GM23338 (cell line): Measurements from ENCODE around the gene ADGRF1. TPM values are rescaled to one million over a fixed set of nuclear protein-coding genes. Genes with fewer than 3 reads are reported as not detected.

Experiments
- ATAC-seq: fragments of 200-7000 bp; cut with Tn5 transposase; 3 replicates; pipeline ENCODE4 v1.9.1; 2020
- DNase-seq: peaks from one replicate; pipeline ENCODE4 v3.0.0-alpha.2; 2015; ENCODE audit warnings: low spot score
- H2AFZ ChIP-seq: fragments of 200-600 bp; sonication (generic); 2 replicates; pipeline ENCODE4 v1.8.0; 2016; ENCODE audit warnings: antibody characterized with exemption, mild to moderate bottlenecking, moderate library complexity
- H3F3A ChIP-seq: fragments of 200-600 bp; sonication (generic); replicated peaks from 2 replicates; pipeline ENCODE4 v1.8.0; 2017; ENCODE audit warnings: antibody characterized with exemption, mixed run types, low read depth
- H3K27ac ChIP-seq: fragments of 200-600 bp; sonication (generic); 2 replicates; pipeline ENCODE4 v1.6.1; 2016; ENCODE audit warnings: low read depth
- H3K27me3 ChIP-seq: fragments of 200-600 bp; sonication (generic); 2 replicates; pipeline ENCODE4 v1.8.0; 2016; ENCODE audit warnings: mild to moderate bottlenecking, mixed run types, moderate library complexity; ENCODE audit not compliant: insufficient read depth
- H3K36me3 ChIP-seq: fragments of 200-600 bp; sonication (generic); 2 replicates; pipeline ENCODE4 v1.8.0; 2016; ENCODE audit warnings: mild to moderate bottlenecking; ENCODE audit not compliant: insufficient read depth
- H3K4me1 ChIP-seq: fragments of 200-600 bp; sonication (generic); 2 replicates; pipeline ENCODE4 v1.8.0; 2016; ENCODE audit warnings: mild to moderate bottlenecking, moderate library complexity; ENCODE audit not compliant: insufficient read depth
- H3K4me2 ChIP-seq: fragments of 200-600 bp; sonication (generic); 2 replicates; pipeline ENCODE4 v1.7.1; 2017; ENCODE audit warnings: mixed run types
- H3K4me3 ChIP-seq: fragments of 200-600 bp; sonication (generic); 2 replicates; pipeline ENCODE4 v1.6.1; 2016; ENCODE audit warnings: mixed run types
- H3K79me2 ChIP-seq: fragments of 200-600 bp; sonication (generic); replicated peaks from 2 replicates; pipeline ENCODE4 v1.8.0; 2017; ENCODE audit warnings: mild to moderate bottlenecking; ENCODE audit not compliant: insufficient read depth
- H3K9me2 ChIP-seq: fragments of 200-600 bp; sonication (generic); 2 replicates; pipeline ENCODE4 v1.8.0; 2017; ENCODE audit not compliant: insufficient read depth
- H4K20me1 ChIP-seq: fragments of 200-600 bp; sonication (generic); replicated peaks from 2 replicates; pipeline ENCODE4 v1.8.0; 2017; ENCODE audit warnings: mild to moderate bottlenecking; ENCODE audit not compliant: insufficient read depth
- H3K27ac Mint-ChIP-seq: 2 replicates; pipeline ENCODE4 v1.8.0; 2020; ENCODE audit warnings: inconsistent platforms, mild to moderate bottlenecking, moderate library complexity, mixed read lengths
- H3K27me3 Mint-ChIP-seq: 3 replicates; pipeline ENCODE4 v1.8.0; 2022; ENCODE audit warnings: low read depth, mild to moderate bottlenecking, moderate library complexity, mixed read lengths, inconsistent platforms; ENCODE audit not compliant: insufficient read depth, poor library complexity
- H3K36me3 Mint-ChIP-seq: 3 replicates; pipeline ENCODE4 v1.8.0; 2021; ENCODE audit warnings: low read depth, mild to moderate bottlenecking, inconsistent platforms, moderate library complexity, mixed read lengths
- H3K4me1 Mint-ChIP-seq: 3 replicates; pipeline ENCODE4 v1.8.0; 2020; ENCODE audit warnings: mild to moderate bottlenecking, inconsistent platforms, mixed read lengths
- H3K4me3 Mint-ChIP-seq: 3 replicates; pipeline ENCODE4 v1.8.0; 2021; ENCODE audit warnings: moderate library complexity, mild to moderate bottlenecking, inconsistent platforms, mixed read lengths
- H3K9me3 Mint-ChIP-seq: 3 replicates; pipeline ENCODE4 v1.8.0; 2020; ENCODE audit warnings: moderate library complexity, mild to moderate bottlenecking, inconsistent platforms, mixed read lengths
- CREB1 ChIP-seq: fragments of 250-450 bp; sonication (Bioruptor Pico); IDR thresholded peaks from 2 replicates; pipeline ENCODE4 v1.5.0; 2020; ENCODE audit warnings: low read depth, mild to moderate bottlenecking, moderate library complexity
- CTCF ChIP-seq, 2 experiments: fragments of 200-600 bp in 1 of 2; sonication (generic) in 1 of 2; conservative IDR thresholded peaks; 2 replicates each; pipeline versions ENCODE4 v1.5.1 to v1.6.1; 2016 to 2017; ENCODE audit warnings: antibody characterized with exemption in 2 of 2, low read depth in 2 of 2, mild to moderate bottlenecking in 2 of 2, moderate library complexity in 1 of 2
- ETS1 ChIP-seq: IDR thresholded peaks from 2 replicates; pipeline ENCODE4 v1.6.1; 2016; ENCODE audit warnings: antibody characterized with exemption
- EZH2 ChIP-seq: fragments of 200-600 bp; sonication (generic); IDR thresholded peaks from one replicate; pipeline ENCODE4 v1.8.0; 2017; ENCODE audit warnings: antibody characterized with exemption, mild to moderate bottlenecking, low read depth; ENCODE audit not compliant: unreplicated experiment
- EZH2phosphoT487 ChIP-seq: fragments of 200-600 bp; sonication (generic); IDR thresholded peaks from one replicate; pipeline ENCODE4 v1.8.1; 2018; ENCODE audit warnings: antibody characterized with exemption; ENCODE audit not compliant: unreplicated experiment
- JUNB ChIP-seq: IDR thresholded peaks from one replicate; pipeline ENCODE4 v1.6.1; 2016; ENCODE audit warnings: antibody characterized with exemption; ENCODE audit not compliant: unreplicated experiment
- NANOG ChIP-seq: IDR thresholded peaks from 2 replicates; pipeline ENCODE4 v1.6.1; 2016; ENCODE audit warnings: antibody characterized with exemption, borderline replicate concordance
- POLR2AphosphoS5 ChIP-seq: IDR thresholded peaks from 2 replicates; pipeline ENCODE4 v1.6.1; 2016; ENCODE audit warnings: antibody characterized with exemption, low read depth
- REST ChIP-seq: IDR thresholded peaks from one replicate; pipeline ENCODE4 v1.6.1; 2018; ENCODE audit warnings: antibody characterized with exemption; ENCODE audit not compliant: unreplicated experiment
- STAT1 ChIP-seq: IDR thresholded peaks from one replicate; pipeline ENCODE4 v1.6.1; 2016; ENCODE audit warnings: antibody characterized with exemption; ENCODE audit not compliant: unreplicated experiment
- ZNF114 ChIP-seq: fragments of 250-450 bp; sonication (Bioruptor Pico); IDR thresholded peaks from 2 replicates; pipeline ENCODE4 v1.5.0; 2020; ENCODE audit warnings: mild to moderate bottlenecking, moderate library complexity
- polyA plus RNA-seq: library from polyadenylated mRNA; unstranded; fragments of >200 nt; fragmentation: Nextera tagmentation; extraction: Ambion mirVana; gene quantifications from 2 replicates; pipeline ENCODE4 v1.2.1, GENCODE V29; 2016
- total RNA-seq: library from RNA; depleted of rRNA; stranded (reverse); fragments of >200 nt; shearing (Covaris generic); gene quantifications from 2 replicates; pipeline ENCODE4 v1.2.3, GENCODE V29; 2014

ADGRF1 gene
- total and polyA plus RNA-seq, 2 experiments from 2014 or later, result not detected

GRCh38 chr6:47043286-47043685 lies 1.2 kb upstream of the ADGRF1 start:
- no peaks in the 10 kb centered on the region for H3K9me2 ChIP-seq
- no peaks in the 10 kb centered on the region for H4K20me1 ChIP-seq
- no peaks in the 10 kb centered on the region for H3K27me3 ChIP-seq
- Mint-ChIP-seq H3K4me3 (no peak overlapping the region), H3K36me3 (no peaks in the 10 kb centered on the region), H3K27ac (no peak overlapping the region), H3K4me1 (peaks cover 21% of the 10 kb centered on the region; the same call in 2 of the 3 replicates), H3K9me3 (no peaks in the 10 kb centered on the region), H3K27me3 (peaks cover 2% of the 10 kb centered on the region)
- no peak overlapping the region for H2AFZ ChIP-seq
- no peak overlapping the region for H3K4me2 ChIP-seq
- no peak for ATAC-seq
- no peak overlapping the region for H3K4me3 ChIP-seq
- H3F3A ChIP-seq, result no peaks in the 10 kb centered on the region
- no peaks in the 10 kb centered on the region for H3K36me3 ChIP-seq
- H3K27ac ChIP-seq, result no peak overlapping the region
- H3K79me2 ChIP-seq, result no peaks in the 10 kb centered on the region
- DNase-seq, result no peak
- TF ChIP-seq ZNF114, result no peak
- no peak for TF ChIP-seq POLR2AphosphoS5
- no peak for TF ChIP-seq EZH2
- TF ChIP-seq JUNB, result no peak
- no peak for TF ChIP-seq CTCF (conservative IDR thresholded peaks at IDR 0.05; ENCODE audit: low read depth in 2 of 2)
- TF ChIP-seq STAT1, result no peak
- H3K4me1 ChIP-seq, result peaks cover 17% of the 10 kb centered on the region

- Mint-ChIP-seq H3K4me1 (peaks cover 19% of the 10 kb centered on the region; the same call in 2 of the 3 replicates), H3K36me3 (no peaks in the 10 kb centered on the region), H3K27me3 (peaks cover 2% of the 10 kb centered on the region), H3K27ac (no peak overlapping the region), H3K4me3 (no peak overlapping the region), H3K9me3 (no peaks in the 10 kb centered on the region)
- Histone ChIP-seq H3K27me3 (no peaks in the 10 kb centered on the region), H3K9me2 (no peaks in the 10 kb centered on the region), H3K36me3 (no peaks in the 10 kb centered on the region), H3K4me2 (no peak overlapping the region), H3K79me2 (no peaks in the 10 kb centered on the region), H3K4me1 (peaks cover 17% of the 10 kb centered on the region), H3K4me3 (no peak overlapping the region), H3K27ac (no peak overlapping the region), H3F3A (no peaks in the 10 kb centered on the region), H4K20me1 (no peaks in the 10 kb centered on the region), H2AFZ (peak overlapping the region; percentile 23; the same call in 1 of the 2 replicates)
- no peak for ATAC-seq
- no peak for DNase-seq
- TF ChIP-seq STAT1 (no peak), EZH2phosphoT487 (no peak), POLR2AphosphoS5 (no peak), ETS1 (no peak), REST (no peak), CTCF (conservative IDR thresholded peaks at IDR 0.05; ENCODE audit: low read depth in 2 of 2) (no peak), CREB1 (no peak), NANOG (no peak), EZH2 (no peak)
Measured at GRCh38 chr6:47041741-47042140, 391 bp downstream of the ADGRF1 start.
